ENCODE results near the gene STXBP1. TPM values are rescaled to one million over a fixed set of nuclear protein-coding genes. Genes with fewer than 3 reads are reported as not detected.

Gene STXBP1
- polyA plus RNA-seq, 3 donors, result 0.27 to 0.59 TPM; not detected in 1

DNA sequence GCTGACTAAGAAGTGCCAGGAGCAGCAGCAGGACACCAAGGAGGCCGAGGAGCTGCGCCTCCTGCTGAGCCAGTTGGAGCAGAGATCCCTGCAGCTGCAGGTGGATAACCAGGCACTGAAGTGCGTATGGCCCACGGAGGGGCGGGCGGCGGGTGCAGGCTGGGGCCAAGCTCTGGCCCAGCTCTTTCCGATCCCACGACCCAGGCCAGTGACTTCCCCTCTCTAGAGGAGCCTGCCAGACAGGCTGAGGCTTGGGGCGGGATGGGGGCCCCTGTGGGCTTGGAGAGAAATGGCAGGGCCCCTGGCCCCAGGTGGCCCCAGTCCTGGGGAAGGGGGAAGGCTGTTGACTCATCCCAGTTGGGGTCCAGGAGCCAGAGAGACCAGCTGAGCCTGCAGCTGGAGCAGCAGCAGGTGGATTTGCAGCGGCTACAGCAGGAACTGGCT, 99.8 kb downstream of the STXBP1 start:
- Histone ChIP-seq H2AFZ (ENCODE audit: insufficient read depth, low read depth, low read length, poor library complexity, severe bottlenecking) (no peak overlapping the region), H3K27me3 (ENCODE audit: control insufficient read depth in 2 of 2, insufficient read depth in 2 of 2, low read length in 2 of 2) (peaks cover 0 to 2% of the 10 kb centered on the region in 2 donors), H3K4me3 (replicated peaks in 1 of 3; ENCODE audit: low read depth in 2 of 3, low read length in 3 of 3) (no peak overlapping the region), H3K36me3 (replicated peaks in 1 of 2; ENCODE audit: control insufficient read depth in 1 of 2, insufficient read depth in 2 of 2, low read length in 2 of 2) (no peaks in the 10 kb centered on the region), H3K9ac (ENCODE audit: insufficient read depth, low read length, poor library complexity, severe bottlenecking) (no peak overlapping the region), H4K20me1 (ENCODE audit: insufficient read depth, low read length) (no peaks in the 10 kb centered on the region), H3K27ac (ENCODE audit: low read depth in 1 of 2, low read length in 2 of 2) (no peak overlapping the region), H3K4me1 (ENCODE audit: control insufficient read depth in 1 of 2, insufficient read depth in 2 of 2, low read length in 2 of 2) (peaks cover 19 to 28% of the 10 kb centered on the region in 2 donors), H3K4me2 (replicated peaks; ENCODE audit: extremely low read depth, low read length, poor library complexity, severe bottlenecking) (no peak overlapping the region), H3K9me3 (replicated peaks in 1 of 2; ENCODE audit: control insufficient read depth in 1 of 2, insufficient read depth in 1 of 2, low read length in 2 of 2) (peaks cover 0 to 2% of the 10 kb centered on the region in 2 donors), H3K79me2 (ENCODE audit: insufficient read depth, low read length) (no peaks in the 10 kb centered on the region)
- Mint-ChIP-seq H3K27ac (no peak overlapping the region), H3K27me3 (ENCODE audit: low read depth in 3 of 3) (peaks cover 13 to 27% (median 17%) of the 10 kb centered on the region in 3 donors), H3K36me3 (peaks cover 2% of the 10 kb centered on the region in 2 donors), H3K4me3 (no peak overlapping the region), H3K4me1 (peaks cover 20% of the 10 kb centered on the region), H3K9me3 (peaks cover 2 to 7% (median 5%) of the 10 kb centered on the region in 7 donors)
- intact Hi-C loops (cut with micrococcal nuclease), result no loop called here
- no peak for DNase-seq
- WGBS (ENCODE audit: insufficient coverage), result 52% methylated on average over 8 of the region's 11 CpGs
- TF ChIP-seq, protein P1, sequence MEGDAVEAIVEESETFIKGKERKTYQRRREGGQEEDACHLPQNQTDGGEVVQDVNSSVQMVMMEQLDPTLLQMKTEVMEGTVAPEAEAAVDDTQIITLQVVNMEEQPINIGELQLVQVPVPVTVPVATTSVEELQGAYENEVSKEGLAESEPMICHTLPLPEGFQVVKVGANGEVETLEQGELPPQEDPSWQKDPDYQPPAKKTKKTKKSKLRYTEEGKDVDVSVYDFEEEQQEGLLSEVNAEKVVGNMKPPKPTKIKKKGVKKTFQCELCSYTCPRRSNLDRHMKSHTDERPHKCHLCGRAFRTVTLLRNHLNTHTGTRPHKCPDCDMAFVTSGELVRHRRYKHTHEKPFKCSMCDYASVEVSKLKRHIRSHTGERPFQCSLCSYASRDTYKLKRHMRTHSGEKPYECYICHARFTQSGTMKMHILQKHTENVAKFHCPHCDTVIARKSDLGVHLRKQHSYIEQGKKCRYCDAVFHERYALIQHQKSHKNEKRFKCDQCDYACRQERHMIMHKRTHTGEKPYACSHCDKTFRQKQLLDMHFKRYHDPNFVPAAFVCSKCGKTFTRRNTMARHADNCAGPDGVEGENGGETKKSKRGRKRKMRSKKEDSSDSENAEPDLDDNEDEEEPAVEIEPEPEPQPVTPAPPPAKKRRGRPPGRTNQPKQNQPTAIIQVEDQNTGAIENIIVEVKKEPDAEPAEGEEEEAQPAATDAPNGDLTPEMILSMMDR (IDR thresholded peaks at IDR 0.05), result no peak

DNA sequence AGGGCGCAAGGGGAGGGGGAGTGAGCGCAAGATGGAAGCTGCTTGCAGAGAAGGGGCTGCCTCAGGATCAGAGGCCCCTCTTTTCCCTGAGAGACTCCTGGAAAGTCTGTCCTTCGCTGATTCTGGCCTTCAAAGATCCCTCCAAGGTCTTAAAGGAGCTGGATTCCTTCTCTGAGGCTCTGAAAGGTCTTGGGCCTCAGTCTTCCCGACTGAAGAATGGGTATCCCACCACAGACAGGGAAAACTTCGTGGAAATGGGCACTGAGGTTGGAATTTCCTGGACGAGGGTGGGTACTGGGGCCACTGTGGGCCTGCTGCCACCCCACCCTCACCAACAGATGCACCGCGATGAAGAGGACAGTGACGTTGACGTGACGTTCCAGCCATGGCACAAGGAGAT, 100.3 kb downstream of the STXBP1 start:
- Histone ChIP-seq H3K4me2 (replicated peaks; ENCODE audit: extremely low read depth, low read length, poor library complexity, severe bottlenecking) (no peak overlapping the region), H3K4me3 (replicated peaks in 1 of 3; ENCODE audit: low read depth in 2 of 3, low read length in 3 of 3) (no peak overlapping the region), H3K79me2 (ENCODE audit: insufficient read depth, low read length) (no peaks in the 10 kb centered on the region), H4K20me1 (ENCODE audit: insufficient read depth, low read length) (no peaks in the 10 kb centered on the region), H3K36me3 (replicated peaks in 1 of 2; ENCODE audit: control insufficient read depth in 1 of 2, insufficient read depth in 2 of 2, low read length in 2 of 2) (no peaks in the 10 kb centered on the region), H3K27ac (ENCODE audit: low read depth in 1 of 2, low read length in 2 of 2) (no peak overlapping the region), H3K27me3 (ENCODE audit: control insufficient read depth in 2 of 2, insufficient read depth in 2 of 2, low read length in 2 of 2) (peaks cover 0 to 2% of the 10 kb centered on the region in 2 donors), H3K9me3 (replicated peaks in 1 of 2; ENCODE audit: control insufficient read depth in 1 of 2, insufficient read depth in 1 of 2, low read length in 2 of 2) (peaks cover 0 to 2% of the 10 kb centered on the region in 2 donors), H3K4me1 (ENCODE audit: control insufficient read depth in 1 of 2, insufficient read depth in 2 of 2, low read length in 2 of 2) (peaks cover 19 to 28% of the 10 kb centered on the region in 2 donors), H2AFZ (ENCODE audit: insufficient read depth, low read depth, low read length, poor library complexity, severe bottlenecking) (no peak overlapping the region), H3K9ac (ENCODE audit: insufficient read depth, low read length, poor library complexity, severe bottlenecking) (no peak overlapping the region)
- Mint-ChIP-seq H3K36me3 (peaks cover 2% of the 10 kb centered on the region in 2 donors), H3K27ac (no peak overlapping the region), H3K27me3 (ENCODE audit: low read depth in 3 of 3) (peaks cover 11 to 27% (median 17%) of the 10 kb centered on the region in 3 donors), H3K4me1 (peaks cover 18% of the 10 kb centered on the region), H3K4me3 (no peak overlapping the region), H3K9me3 (peaks cover 2 to 7% (median 5%) of the 10 kb centered on the region in 7 donors)
- DNase-seq, result no peak
- TF ChIP-seq, protein P1 (IDR thresholded peaks at IDR 0.05), result no peak
- WGBS (ENCODE audit: insufficient coverage), result 92% methylated on average over 10 of the region's 11 CpGs
- intact Hi-C loops (cut with micrococcal nuclease), result no loop called here
